ENCODE data around the gene HIPK1.

DNA sequence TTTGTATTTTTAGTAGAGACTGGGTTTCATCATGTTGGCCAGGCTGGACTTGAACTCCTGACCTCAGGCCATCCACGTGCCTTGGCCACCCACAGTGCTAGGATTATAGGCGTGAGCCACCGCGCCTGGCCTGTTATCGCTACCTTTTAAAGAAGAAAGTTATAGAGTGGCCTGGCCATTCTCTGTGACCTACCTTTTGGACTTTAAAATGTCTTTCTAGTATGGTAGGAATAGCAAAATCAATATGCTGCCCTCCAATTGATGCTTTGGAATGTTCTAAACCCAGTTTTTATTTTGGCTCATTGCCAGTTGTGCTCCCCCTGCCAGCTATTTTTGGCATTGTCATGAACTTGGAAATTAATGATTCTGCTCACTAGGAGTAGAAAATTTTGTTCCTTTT, 19.9 kb downstream of the HIPK1 start:
- TF ChIP-seq, protein P1, sequence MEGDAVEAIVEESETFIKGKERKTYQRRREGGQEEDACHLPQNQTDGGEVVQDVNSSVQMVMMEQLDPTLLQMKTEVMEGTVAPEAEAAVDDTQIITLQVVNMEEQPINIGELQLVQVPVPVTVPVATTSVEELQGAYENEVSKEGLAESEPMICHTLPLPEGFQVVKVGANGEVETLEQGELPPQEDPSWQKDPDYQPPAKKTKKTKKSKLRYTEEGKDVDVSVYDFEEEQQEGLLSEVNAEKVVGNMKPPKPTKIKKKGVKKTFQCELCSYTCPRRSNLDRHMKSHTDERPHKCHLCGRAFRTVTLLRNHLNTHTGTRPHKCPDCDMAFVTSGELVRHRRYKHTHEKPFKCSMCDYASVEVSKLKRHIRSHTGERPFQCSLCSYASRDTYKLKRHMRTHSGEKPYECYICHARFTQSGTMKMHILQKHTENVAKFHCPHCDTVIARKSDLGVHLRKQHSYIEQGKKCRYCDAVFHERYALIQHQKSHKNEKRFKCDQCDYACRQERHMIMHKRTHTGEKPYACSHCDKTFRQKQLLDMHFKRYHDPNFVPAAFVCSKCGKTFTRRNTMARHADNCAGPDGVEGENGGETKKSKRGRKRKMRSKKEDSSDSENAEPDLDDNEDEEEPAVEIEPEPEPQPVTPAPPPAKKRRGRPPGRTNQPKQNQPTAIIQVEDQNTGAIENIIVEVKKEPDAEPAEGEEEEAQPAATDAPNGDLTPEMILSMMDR (IDR thresholded peaks at IDR 0.05), result peak in 2 of 4 experiments; percentile 36 to 39
- TF ChIP-seq POLR2AphosphoS5 (IDR thresholded peaks at IDR 0.05), result peak; percentile 69
- TF ChIP-seq POLR2A (IDR thresholded peaks at IDR 0.05), result no peak

Measured in gastroesophageal sphincter (tissue), 3 donors.